Stimulated activated naive CD8-positive, alpha-beta T cell treated with anti-CD3 and anti-CD28 coated beads, Interleukin-15, amount 100 ng/mL, for 72 hours (primary cell): ENCODE measurements around the gene KLHL40.

Experiments
- ATAC-seq: fragments of 150-1000 bp; cut with Tn5 transposase; 2 replicates; pipeline ENCODE4 v1.10.0; 2021; ENCODE audit warnings: mild to moderate bottlenecking, moderate library complexity
- DNase-seq, 2 donors: peaks; one replicate each; pipeline ENCODE4 v3.0.0; 2021 to 2022
- H3K27ac Mint-ChIP-seq, 2 donors: one replicate each; pipeline ENCODE4 v1.8.0; 2022; ENCODE audit warnings: mild to moderate bottlenecking in 2 of 2, mixed read lengths in 2 of 2, moderate library complexity in 2 of 2
- H3K27me3 Mint-ChIP-seq: one replicate; pipeline ENCODE4 v1.8.0; 2022; ENCODE audit warnings: mixed read lengths
- H3K4me1 Mint-ChIP-seq: one replicate; pipeline ENCODE4 v1.8.0; 2022; ENCODE audit warnings: mild to moderate bottlenecking, mixed read lengths
- H3K4me3 Mint-ChIP-seq, 2 donors: one replicate each; pipeline ENCODE4 v1.8.0; 2022; ENCODE audit warnings: mild to moderate bottlenecking in 2 of 2, mixed read lengths in 2 of 2, moderate library complexity in 1 of 2
- H3K9me3 Mint-ChIP-seq, 2 donors: one replicate each; pipeline ENCODE4 v1.8.0; 2022; ENCODE audit warnings: mixed read lengths in 2 of 2

The KLHL40 gene

GRCh38 chr3:42654331-42655201 is 30.8 kb upstream of the KLHL40 start:
- Mint-ChIP-seq H3K9me3 (no peaks in the 10 kb centered on the region), H3K4me1 (peaks cover 21% of the 10 kb centered on the region), H3K4me3 (peak overlapping the region; percentile 19 to 46), H3K27me3 (peaks cover 15% of the 10 kb centered on the region), H3K27ac (peak overlapping the region in 1 of 2 donors; percentile 27)
- ATAC-seq (peak; percentile 57), DNase-seq (no peak)

GRCh38 chr3:42655331-42655888 is 29.9 kb upstream of the KLHL40 start:
- peaks cover 21% of the 10 kb centered on the region for H3K4me1 Mint-ChIP-seq
- no peak overlapping the region for H3K27ac Mint-ChIP-seq
- H3K4me3 Mint-ChIP-seq, result peak overlapping the region; percentile 19 to 46
- peaks cover 15% of the 10 kb centered on the region for H3K27me3 Mint-ChIP-seq
- no peaks in the 10 kb centered on the region for H3K9me3 Mint-ChIP-seq
- no peak for ATAC-seq
- no peak for DNase-seq

- no peaks in the 10 kb centered on the region for H3K9me3 Mint-ChIP-seq
- peaks cover 21% of the 10 kb centered on the region for H3K4me1 Mint-ChIP-seq
- H3K27ac Mint-ChIP-seq, result peak overlapping the region in 1 of 2 donors; percentile 92
- DNase-seq, result no peak
- no peak overlapping the region for H3K4me3 Mint-ChIP-seq
- peaks cover 15% of the 10 kb centered on the region for H3K27me3 Mint-ChIP-seq
- ATAC-seq, result no peak
Measured at GRCh38 chr3:42655980-42656679, 29.2 kb upstream of the KLHL40 start.

DNA sequence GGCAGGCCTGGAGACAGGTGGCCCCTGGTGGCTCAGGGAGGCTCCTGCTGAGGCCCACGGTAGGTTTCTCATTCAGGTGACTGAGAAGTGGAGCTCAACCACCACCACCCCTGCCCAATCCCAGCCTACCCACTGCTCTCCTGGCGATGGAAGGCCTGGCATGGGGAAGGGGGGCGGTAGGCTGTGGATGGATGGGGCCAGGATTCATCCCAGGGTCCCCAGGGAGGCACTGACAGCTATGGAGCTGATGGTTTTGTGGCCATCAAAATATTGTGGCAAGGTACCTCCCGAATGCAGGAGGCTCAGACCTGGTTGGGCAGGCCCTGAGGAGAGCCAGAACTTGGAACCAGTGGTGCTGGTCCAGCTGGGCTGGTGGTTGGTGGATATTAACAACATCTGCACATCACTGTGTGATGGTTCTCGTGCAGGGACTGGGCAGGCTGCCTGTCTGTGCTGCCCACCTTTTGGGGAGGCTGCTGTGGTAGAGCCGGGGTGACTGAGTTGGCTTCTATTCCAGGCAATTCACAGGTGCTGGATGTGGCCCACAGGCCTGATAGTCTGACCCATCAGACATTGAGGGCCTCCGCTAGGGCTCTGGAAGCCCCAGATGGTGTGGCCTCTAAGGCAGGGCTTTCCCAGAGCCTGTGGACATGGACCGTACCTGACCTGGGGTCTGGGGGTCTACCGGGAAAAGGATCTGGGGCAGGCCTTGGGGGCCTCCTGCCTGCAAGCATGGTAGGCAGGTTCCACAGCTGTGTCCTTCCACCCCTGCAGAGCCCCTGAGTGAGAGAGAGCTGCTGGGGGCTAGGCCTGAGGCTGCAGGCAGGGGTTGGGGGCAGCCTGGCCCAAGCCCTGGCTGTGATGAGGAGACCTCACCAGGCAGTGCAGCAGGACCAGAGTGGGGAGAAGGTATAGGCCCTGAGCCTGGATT is 28.4 kb upstream of the KLHL40 start:
- Mint-ChIP-seq H3K9me3 (no peaks in the 10 kb centered on the region), H3K4me3 (no peak overlapping the region), H3K27me3 (peaks cover 15% of the 10 kb centered on the region), H3K4me1 (peaks cover 21% of the 10 kb centered on the region), H3K27ac (peak overlapping the region in 1 of 2 donors; percentile 92)
- no peak for DNase-seq
- ATAC-seq, result no peak

GRCh38 chr3:42657675-42658074 is 27.7 kb upstream of the KLHL40 start:
- Mint-ChIP-seq H3K4me3 (no peak overlapping the region), H3K9me3 (no peaks in the 10 kb centered on the region), H3K27ac (no peak overlapping the region), H3K27me3 (peaks cover 14% of the 10 kb centered on the region), H3K4me1 (peaks cover 13% of the 10 kb centered on the region)
- no peak for DNase-seq
- no peak for ATAC-seq

GRCh38 chr3:42658091-42658770 is 27.1 kb upstream of the KLHL40 start:
- no peak overlapping the region for H3K27ac Mint-ChIP-seq
- no peak for DNase-seq
- no peak overlapping the region for H3K4me3 Mint-ChIP-seq
- H3K4me1 Mint-ChIP-seq, result peaks cover 8% of the 10 kb centered on the region
- H3K27me3 Mint-ChIP-seq, result peaks cover 8% of the 10 kb centered on the region
- ATAC-seq, result no peak
- no peaks in the 10 kb centered on the region for H3K9me3 Mint-ChIP-seq

DNA sequence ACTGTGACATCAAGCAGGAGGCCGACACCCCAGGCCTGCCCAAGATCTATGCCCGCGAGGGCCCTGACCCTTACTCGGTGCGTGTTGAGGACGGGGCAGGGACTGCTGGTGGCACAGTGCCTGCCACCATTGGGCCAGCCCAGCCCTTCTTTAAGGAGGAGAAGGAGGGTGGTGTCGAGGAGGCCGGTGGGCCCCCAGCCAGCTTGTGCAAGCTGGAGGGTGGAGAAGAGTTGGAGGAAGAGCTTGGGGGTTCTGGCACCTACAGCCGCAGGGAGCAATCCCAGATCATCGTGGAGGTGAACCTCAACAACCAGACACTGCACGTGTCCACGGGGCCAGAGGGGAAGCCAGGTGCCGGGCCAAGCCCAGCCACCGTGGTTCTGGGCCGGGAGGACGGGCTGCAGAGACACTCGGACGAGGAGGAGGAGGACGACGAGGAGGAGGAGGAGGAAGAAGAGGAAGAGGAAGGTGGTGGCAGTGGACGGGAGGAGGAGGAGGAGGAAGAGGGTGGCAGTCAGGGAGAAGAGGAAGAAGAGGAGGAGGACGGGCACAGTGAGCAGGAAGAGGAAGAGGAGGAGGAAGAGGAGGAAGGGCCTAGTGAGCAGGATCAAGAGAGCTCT is 26.5 kb upstream of the KLHL40 start:
- no peak for ATAC-seq
- Mint-ChIP-seq H3K27ac (no peak overlapping the region), H3K4me3 (no peak overlapping the region), H3K9me3 (no peaks in the 10 kb centered on the region), H3K27me3 (peaks cover 2% of the 10 kb centered on the region), H3K4me1 (peaks cover 1% of the 10 kb centered on the region)
- DNase-seq, result no peak

- no peak for DNase-seq
- H3K27ac Mint-ChIP-seq, result no peak overlapping the region
- no peak for ATAC-seq
- H3K4me3 Mint-ChIP-seq, result no peak overlapping the region
- H3K4me1 Mint-ChIP-seq, result no peaks in the 10 kb centered on the region
- no peaks in the 10 kb centered on the region for H3K9me3 Mint-ChIP-seq
- H3K27me3 Mint-ChIP-seq, result no peaks in the 10 kb centered on the region
Measured at GRCh38 chr3:42659451-42660130, 25.7 kb upstream of the KLHL40 start.

DNA sequence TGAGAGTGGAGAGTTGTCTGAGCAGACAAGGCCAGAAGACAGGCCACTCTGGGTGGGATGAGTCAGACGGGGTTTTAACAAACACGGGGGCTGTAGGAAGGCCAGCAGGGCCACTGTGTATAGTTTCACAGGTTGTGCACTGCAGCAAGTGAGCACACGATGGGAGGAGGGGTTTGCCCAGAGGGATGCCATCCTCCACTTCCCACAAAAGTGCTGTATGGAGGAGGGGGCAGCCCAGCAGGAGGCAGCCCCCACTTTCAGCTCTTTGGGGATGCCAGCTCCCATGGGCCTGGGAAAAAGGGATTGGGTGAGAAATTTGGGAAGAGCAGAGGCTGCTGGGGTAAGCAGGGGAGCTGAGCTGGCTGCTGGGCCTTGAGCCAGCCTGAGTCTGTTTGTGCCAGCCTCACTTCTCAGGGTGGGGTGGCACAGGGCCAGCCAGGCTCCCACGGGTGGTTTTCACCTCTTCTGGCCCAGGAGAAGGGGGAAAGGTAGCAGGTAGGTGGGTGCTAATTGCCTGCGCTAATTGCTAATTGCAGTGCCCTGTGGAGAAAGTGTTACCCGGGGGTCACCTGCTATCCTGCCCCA is 25.1 kb upstream of the KLHL40 start:
- DNase-seq (no peak), ATAC-seq (no peak)
- Mint-ChIP-seq H3K27me3 (no peaks in the 10 kb centered on the region), H3K4me3 (no peak overlapping the region), H3K27ac (no peak overlapping the region), H3K9me3 (no peaks in the 10 kb centered on the region), H3K4me1 (no peaks in the 10 kb centered on the region)

- H3K27ac Mint-ChIP-seq, result no peak overlapping the region
- DNase-seq, result no peak
- no peaks in the 10 kb centered on the region for H3K4me1 Mint-ChIP-seq
- ATAC-seq, result no peak
- H3K4me3 Mint-ChIP-seq, result no peak overlapping the region
- no peaks in the 10 kb centered on the region for H3K27me3 Mint-ChIP-seq
- H3K9me3 Mint-ChIP-seq, result no peaks in the 10 kb centered on the region
Measured at GRCh38 chr3:42660898-42661297, 24.4 kb upstream of the KLHL40 start.

- H3K4me3 Mint-ChIP-seq, result no peak overlapping the region
- ATAC-seq (no peak), DNase-seq (no peak)
- H3K27me3 Mint-ChIP-seq, result no peaks in the 10 kb centered on the region
- no peaks in the 10 kb centered on the region for H3K9me3 Mint-ChIP-seq
- H3K27ac Mint-ChIP-seq, result no peak overlapping the region
- no peaks in the 10 kb centered on the region for H3K4me1 Mint-ChIP-seq
Measured at GRCh38 chr3:42661593-42662022, 23.7 kb upstream of the KLHL40 start.

GRCh38 chr3:42662037-42662812 is 23.1 kb upstream of the KLHL40 start:
- ATAC-seq, result no peak
- Mint-ChIP-seq H3K4me3 (no peak overlapping the region), H3K27me3 (no peaks in the 10 kb centered on the region), H3K9me3 (no peaks in the 10 kb centered on the region), H3K27ac (no peak overlapping the region), H3K4me1 (no peaks in the 10 kb centered on the region)
- no peak for DNase-seq
